SU-DHL-6 (cell line): ENCODE results near the gene CR2.

Experiments
- H2AFZ ChIP-seq: fragments of 200-600 bp; sonication (generic); 2 replicates; pipeline ENCODE4 v1.6.1; 2014; ENCODE audit warnings: low read depth, mild to moderate bottlenecking, moderate library complexity, mixed read lengths, antibody characterized with exemption, low read length; ENCODE audit not compliant: severe bottlenecking
- H3F3A ChIP-seq: fragments of 200-600 bp; shearing (Covaris generic); 2 replicates; pipeline ENCODE4 v1.6.0; 2016; ENCODE audit warnings: antibody characterized with exemption, mild to moderate bottlenecking; ENCODE audit not compliant: insufficient read depth
- H3K27ac ChIP-seq: fragments of 200-600 bp; sonication (generic); 2 replicates; pipeline ENCODE4 v1.5.1; 2016; ENCODE audit warnings: low read depth, mild to moderate bottlenecking, low read length, moderate library complexity, mixed read lengths
- H3K27me3 ChIP-seq: fragments of 200-600 bp; sonication (generic), shearing (Covaris generic); 2 replicates; pipeline ENCODE4 v1.6.0; 2014; ENCODE audit warnings: mild to moderate bottlenecking, low read length
- H3K36me3 ChIP-seq: fragments of 200-600 bp; sonication (generic); 2 replicates; pipeline ENCODE4 v1.6.1; 2014; ENCODE audit warnings: mild to moderate bottlenecking, low read length, mixed read lengths
- H3K4me2 ChIP-seq: fragments of 300-600, 200-600 bp; shearing (Covaris generic), sonication (generic); 2 replicates; pipeline ENCODE4 v1.6.0; 2014; ENCODE audit warnings: low read length, low read depth, mild to moderate bottlenecking; ENCODE audit not compliant: poor library complexity, severe bottlenecking
- H3K4me3 ChIP-seq: fragments of 200-600 bp; sonication (generic); 2 replicates; pipeline ENCODE4 v1.5.1; 2014; ENCODE audit warnings: antibody characterized with exemption, low read length, mild to moderate bottlenecking, mixed read lengths; ENCODE audit not compliant: insufficient read depth, poor library complexity, severe bottlenecking
- H3K79me2 ChIP-seq: fragments of 200-600 bp; sonication (generic); 2 replicates; pipeline ENCODE4 v1.6.1; 2014; ENCODE audit warnings: mild to moderate bottlenecking, low read length, moderate library complexity; ENCODE audit not compliant: insufficient read depth
- H3K9ac ChIP-seq: fragments of 200-600 bp; sonication (generic); 2 replicates; pipeline ENCODE4 v1.7.0; 2014; ENCODE audit warnings: mild to moderate bottlenecking, low read length
- H3K9me2 ChIP-seq: fragments of 200-600 bp; sonication (generic); replicated peaks from 2 replicates; pipeline ENCODE4 v1.6.1; 2014; ENCODE audit warnings: low read length; ENCODE audit not compliant: insufficient read depth
- H3K9me3 ChIP-seq: fragments of 200-600 bp; sonication (generic); 2 replicates; pipeline ENCODE4 v1.6.1; 2014; ENCODE audit warnings: low read length, mixed read lengths; ENCODE audit not compliant: insufficient read depth
- H4K20me1 ChIP-seq: fragments of 200-600 bp; sonication (generic); 2 replicates; pipeline ENCODE4 v1.6.1; 2014; ENCODE audit warnings: low read depth, mild to moderate bottlenecking, antibody characterized with exemption, low read length, moderate library complexity, mixed read lengths
- EZH2phosphoT487 ChIP-seq: fragments of 200-600 bp; sonication (generic), shearing (Covaris generic); conservative IDR thresholded peaks from 2 replicates; pipeline ENCODE4 v1.6.1; 2018; ENCODE audit warnings: mild to moderate bottlenecking, antibody characterized with exemption, low read length, moderate library complexity, mixed read lengths
- TF ChIP-seq, protein P1 (sequence below): fragments of 200-600 bp; sonication (generic); IDR thresholded peaks from one replicate; pipeline ENCODE4 v1.5.1; 2017; ENCODE audit warnings: antibody characterized with exemption, mild to moderate bottlenecking, low read length, moderate library complexity; ENCODE audit not compliant: insufficient read depth, poor library complexity, severe bottlenecking

CR2 gene

DNA sequence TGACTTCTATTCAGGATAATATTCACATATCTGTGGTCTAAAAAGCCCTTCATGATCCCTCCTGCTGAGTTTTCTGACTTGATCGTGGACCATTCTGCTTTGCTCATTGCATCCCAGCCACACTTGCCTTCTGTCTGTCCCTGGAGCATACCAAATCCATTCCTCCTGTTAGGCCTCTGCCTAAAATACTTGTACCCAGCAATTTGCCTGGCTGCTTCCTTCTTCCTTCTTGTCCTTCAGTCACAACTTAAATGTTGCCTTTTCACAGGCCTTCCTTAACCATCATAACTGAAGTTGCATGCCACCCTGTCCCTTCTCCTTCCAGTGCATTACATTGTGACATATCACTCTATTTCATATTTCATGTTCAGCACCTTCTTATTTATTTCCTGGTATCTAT, 4.3 kb downstream of the CR2 start:
- TF ChIP-seq EZH2phosphoT487, result no peak
- TF ChIP-seq, protein P1, sequence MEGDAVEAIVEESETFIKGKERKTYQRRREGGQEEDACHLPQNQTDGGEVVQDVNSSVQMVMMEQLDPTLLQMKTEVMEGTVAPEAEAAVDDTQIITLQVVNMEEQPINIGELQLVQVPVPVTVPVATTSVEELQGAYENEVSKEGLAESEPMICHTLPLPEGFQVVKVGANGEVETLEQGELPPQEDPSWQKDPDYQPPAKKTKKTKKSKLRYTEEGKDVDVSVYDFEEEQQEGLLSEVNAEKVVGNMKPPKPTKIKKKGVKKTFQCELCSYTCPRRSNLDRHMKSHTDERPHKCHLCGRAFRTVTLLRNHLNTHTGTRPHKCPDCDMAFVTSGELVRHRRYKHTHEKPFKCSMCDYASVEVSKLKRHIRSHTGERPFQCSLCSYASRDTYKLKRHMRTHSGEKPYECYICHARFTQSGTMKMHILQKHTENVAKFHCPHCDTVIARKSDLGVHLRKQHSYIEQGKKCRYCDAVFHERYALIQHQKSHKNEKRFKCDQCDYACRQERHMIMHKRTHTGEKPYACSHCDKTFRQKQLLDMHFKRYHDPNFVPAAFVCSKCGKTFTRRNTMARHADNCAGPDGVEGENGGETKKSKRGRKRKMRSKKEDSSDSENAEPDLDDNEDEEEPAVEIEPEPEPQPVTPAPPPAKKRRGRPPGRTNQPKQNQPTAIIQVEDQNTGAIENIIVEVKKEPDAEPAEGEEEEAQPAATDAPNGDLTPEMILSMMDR, result no peak
- no peak overlapping the region for H3K4me3 ChIP-seq
- H3K9me3 ChIP-seq, result no peaks in the 10 kb centered on the region
- no peaks in the 10 kb centered on the region for H3K9me2 ChIP-seq
- no peak overlapping the region for H3K4me2 ChIP-seq
- no peaks in the 10 kb centered on the region for H3F3A ChIP-seq
- no peaks in the 10 kb centered on the region for H3K27me3 ChIP-seq
- no peaks in the 10 kb centered on the region for H3K79me2 ChIP-seq
- H3K27ac ChIP-seq, result no peak overlapping the region
- no peaks in the 10 kb centered on the region for H3K36me3 ChIP-seq
- no peaks in the 10 kb centered on the region for H4K20me1 ChIP-seq
- H2AFZ ChIP-seq, result no peak overlapping the region
- no peak overlapping the region for H3K9ac ChIP-seq

DNA sequence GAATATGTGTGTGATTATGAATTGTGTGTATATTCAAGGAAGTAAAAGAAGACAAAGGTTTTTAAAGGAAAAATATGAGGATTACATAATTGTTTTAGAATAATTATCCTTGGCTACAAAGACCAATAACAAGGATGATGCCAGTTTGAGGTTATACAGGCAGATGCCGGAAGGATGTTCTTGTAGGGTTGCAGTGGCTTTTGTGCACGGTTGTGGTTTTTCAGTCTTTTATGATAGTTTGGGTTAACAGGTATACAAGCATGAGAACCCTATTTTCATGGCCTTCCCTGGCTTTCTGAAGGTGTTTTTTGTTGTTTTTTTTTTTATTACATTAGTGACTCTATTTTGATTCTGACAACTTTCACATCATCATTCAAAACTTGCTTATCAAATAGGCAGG, 4.9 kb downstream of the CR2 start:
- H3K27me3 ChIP-seq, result no peaks in the 10 kb centered on the region
- no peak overlapping the region for H3K27ac ChIP-seq
- H3K9me2 ChIP-seq, result no peaks in the 10 kb centered on the region
- no peaks in the 10 kb centered on the region for H4K20me1 ChIP-seq
- H3F3A ChIP-seq, result no peaks in the 10 kb centered on the region
- no peaks in the 10 kb centered on the region for H3K9me3 ChIP-seq
- H3K79me2 ChIP-seq, result no peaks in the 10 kb centered on the region
- H3K36me3 ChIP-seq, result no peaks in the 10 kb centered on the region
- TF ChIP-seq, protein P1, result no peak
- TF ChIP-seq EZH2phosphoT487, result no peak
- H2AFZ ChIP-seq, result no peak overlapping the region
- no peak overlapping the region for H3K4me2 ChIP-seq
- H3K4me3 ChIP-seq, result no peak overlapping the region
- no peak overlapping the region for H3K9ac ChIP-seq

DNA sequence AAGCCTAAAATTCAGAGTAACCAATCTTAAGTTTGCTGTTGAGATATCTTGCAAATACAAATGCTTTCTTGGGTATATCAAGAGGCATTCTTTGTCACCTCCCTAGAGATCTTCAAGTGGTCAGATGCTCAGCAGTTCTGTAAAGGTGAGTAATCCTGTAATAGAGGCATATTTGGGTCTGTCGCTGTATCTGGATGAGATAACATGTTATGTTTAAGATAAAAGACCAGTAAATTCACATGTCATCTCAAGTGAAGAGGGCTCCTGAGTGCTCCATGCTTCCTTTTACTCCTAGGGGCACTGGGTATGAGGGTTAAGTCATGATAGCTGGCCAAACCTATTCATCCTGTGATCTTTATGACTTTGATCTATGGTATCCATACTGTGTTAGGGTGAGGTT, 7.5 kb downstream of the CR2 start:
- H3K27ac ChIP-seq, result no peak overlapping the region
- H3K79me2 ChIP-seq, result no peaks in the 10 kb centered on the region
- no peak for TF ChIP-seq EZH2phosphoT487
- TF ChIP-seq, protein P1, result no peak
- no peaks in the 10 kb centered on the region for H3F3A ChIP-seq
- no peaks in the 10 kb centered on the region for H3K27me3 ChIP-seq
- no peaks in the 10 kb centered on the region for H3K36me3 ChIP-seq
- no peaks in the 10 kb centered on the region for H3K9me3 ChIP-seq
- H3K4me3 ChIP-seq, result no peak overlapping the region
- no peak overlapping the region for H2AFZ ChIP-seq
- no peaks in the 10 kb centered on the region for H4K20me1 ChIP-seq
- no peak overlapping the region for H3K9ac ChIP-seq
- H3K9me2 ChIP-seq, result no peaks in the 10 kb centered on the region
- H3K4me2 ChIP-seq, result no peak overlapping the region

DNA sequence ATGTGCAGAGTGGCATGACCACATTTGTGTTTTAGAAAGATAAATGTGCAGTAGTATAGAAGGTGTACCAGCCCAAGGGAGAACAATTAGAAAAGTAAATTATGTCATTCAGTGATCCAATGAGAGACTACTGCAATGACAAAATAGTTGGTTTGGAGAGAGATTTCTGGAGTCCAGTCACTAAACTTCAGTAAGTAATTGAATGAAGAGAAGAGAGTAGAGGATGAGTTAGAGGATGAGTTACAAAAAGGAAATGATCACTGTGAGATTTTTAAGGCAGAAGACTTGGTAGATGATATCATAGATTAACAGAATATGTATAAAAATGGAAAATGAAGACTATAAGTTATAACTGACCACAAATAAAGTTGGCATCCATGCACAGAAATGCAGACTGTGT, 8.4 kb downstream of the CR2 start:
- no peaks in the 10 kb centered on the region for H4K20me1 ChIP-seq
- no peak overlapping the region for H3K4me3 ChIP-seq
- H3K9me3 ChIP-seq, result no peaks in the 10 kb centered on the region
- no peaks in the 10 kb centered on the region for H3F3A ChIP-seq
- no peak overlapping the region for H3K27ac ChIP-seq
- no peaks in the 10 kb centered on the region for H3K27me3 ChIP-seq
- TF ChIP-seq, protein P1, result no peak
- TF ChIP-seq EZH2phosphoT487, result no peak
- H3K9ac ChIP-seq, result no peak overlapping the region
- H3K36me3 ChIP-seq, result no peaks in the 10 kb centered on the region
- no peak overlapping the region for H2AFZ ChIP-seq
- no peak overlapping the region for H3K4me2 ChIP-seq
- H3K79me2 ChIP-seq, result no peaks in the 10 kb centered on the region
- H3K9me2 ChIP-seq, result no peaks in the 10 kb centered on the region
